K562 (cell line): ENCODE data around the gene RPS6KA2. TPM values are rescaled to one million over a fixed set of nuclear protein-coding genes. Genes with fewer than 3 reads are reported as not detected.

Experiments used
- BDP1 ChIP-seq: IDR thresholded peaks from 3 replicates; pipeline ENCODE4 v1.6.1; 2011; ENCODE audit not compliant: insufficient read length, insufficient read depth
- BRF1 ChIP-seq: IDR thresholded peaks from 3 replicates; pipeline ENCODE4 v1.6.1; 2011; ENCODE audit warnings: borderline replicate concordance, mild to moderate bottlenecking; ENCODE audit not compliant: insufficient read length; ENCODE audit errors: extremely low read depth
- CC2D1A ChIP-seq: fragments of 450-650 bp; IDR thresholded peaks from 2 replicates; pipeline ENCODE4 v1.6.1; 2017; ENCODE audit warnings: mild to moderate bottlenecking
- DDX20 ChIP-seq: fragments of 450-650 bp; IDR thresholded peaks from 2 replicates; pipeline ENCODE4 v1.6.1; 2016; ENCODE audit warnings: missing genetic modification characterization, low read depth, mild to moderate bottlenecking, missing compliant biosample characterization, moderate library complexity
- HOXB6 ChIP-seq: fragments of 250-450 bp; sonication (Bioruptor Pico); IDR thresholded peaks from 2 replicates; pipeline ENCODE4 v1.5.1; 2022; ENCODE audit warnings: mild to moderate bottlenecking, borderline replicate concordance
- MECOM ChIP-seq: fragments of 250-450 bp; sonication (Bioruptor Pico); IDR thresholded peaks from 2 replicates; pipeline ENCODE4 v1.8.0; 2022; ENCODE audit warnings: inconsistent platforms
- NCOA1 ChIP-seq: fragments of 450-650 bp; IDR thresholded peaks from 2 replicates; pipeline ENCODE4 v1.6.1; 2016; ENCODE audit warnings: low read depth
- NR1H2 ChIP-seq: sonication (generic); formaldehyde crosslinking; IDR thresholded peaks from 2 replicates; pipeline ENCODE4 v1.4.0; 2020; ENCODE audit warnings: mild to moderate bottlenecking, missing genetic modification reagents
- SP1 ChIP-seq: sonication (generic); formaldehyde crosslinking; IDR thresholded peaks from 2 replicates; pipeline ENCODE4 v1.8.1; 2022; ENCODE audit warnings: mild to moderate bottlenecking, missing genetic modification reagents
- SP2 ChIP-seq: IDR thresholded peaks from 2 replicates; pipeline ENCODE4 v1.6.1; 2011; ENCODE audit warnings: mild to moderate bottlenecking, low read depth, low read length, moderate library complexity; ENCODE audit not compliant: poor library complexity, severe bottlenecking; ENCODE audit errors: extremely low read depth
- SRSF9 ChIP-seq: fragments of 200-400 bp; formaldehyde crosslinking; IDR thresholded peaks from 2 replicates; pipeline ENCODE4 v1.6.1; 2017; ENCODE audit warnings: low read depth, low read length, borderline replicate concordance
- ZBTB8A ChIP-seq: fragments of 450-650 bp; IDR thresholded peaks from 2 replicates; pipeline ENCODE4 v1.6.1; 2018; ENCODE audit warnings: mild to moderate bottlenecking, moderate library complexity; ENCODE audit not compliant: partially characterized antibody
- ZNF124 ChIP-seq: sonication (generic); formaldehyde crosslinking; IDR thresholded peaks from 2 replicates; pipeline ENCODE4 v1.8.1; 2022; ENCODE audit warnings: missing genetic modification reagents
- ZNF146 ChIP-seq: IDR thresholded peaks from one replicate; pipeline ENCODE4 v1.6.1; 2018; ENCODE audit warnings: missing compliant biosample characterization; ENCODE audit not compliant: unreplicated experiment
- ZNF24 ChIP-seq: fragments of 450-650 bp; IDR thresholded peaks from 2 replicates; pipeline ENCODE4 v1.6.1; 2016
- ZNF354B ChIP-seq: fragments of 250-450 bp; sonication (Bioruptor Pico); IDR thresholded peaks from 2 replicates; pipeline ENCODE4 v1.4.0; 2020
- polyA plus RNA-seq, 8 experiments: library from polyadenylated mRNA; depleted of rRNA in 4 of 8; stranded (reverse) in 5 of 8; unstranded in 3 of 8; fragments of >200 nt; fragmentation: Nextera tagmentation in 2 of 8; fragmentation: Illumina TruSeq in 1 of 8; extraction: Ambion mirVana in 2 of 8; extraction: Trizol in 1 of 8; gene quantifications; 2 replicates each; pipeline versions ENCODE4 v1.2.1 to v1.2.3, GENCODE V29; 2011 to 2014; ENCODE audit warnings: inconsistent platforms in 1 of 8, missing spikeins in 1 of 8
- total RNA-seq, 7 experiments: library from RNA; depleted of rRNA in 6 of 7; stranded (reverse); fragments of >200 nt in 6 of 7; fragmentation: Illumina TruSeq in 2 of 7; extraction: Trizol in 2 of 7; gene quantifications; 2 replicates each; pipeline versions ENCODE4 v1.2.1 to v1.2.3, GENCODE V29; 2011 to 2021; ENCODE audit warnings: low replicate concordance in 1 of 7
- TF ChIP-seq, protein P1 (sequence below): fragments of 450-650 bp; formaldehyde crosslinking; IDR thresholded peaks from 2 replicates; pipeline ENCODE4 v1.4.0; 2020; ENCODE audit warnings: mild to moderate bottlenecking, mixed read lengths
- TF ChIP-seq, protein P2 (sequence below): fragments of 150-350 bp; conservative IDR thresholded peaks from 2 replicates; pipeline ENCODE4 v1.6.1; 2014; ENCODE audit warnings: low read length
- TF ChIP-seq, protein P3 (sequence below): fragments of 150-350 bp; IDR thresholded peaks from 2 replicates; pipeline ENCODE4 v1.6.1; 2014; ENCODE audit warnings: low read depth, mild to moderate bottlenecking, low read length, borderline replicate concordance

Gene RPS6KA2
- total and polyA plus RNA-seq, 9 of the 15 experiments (the other 6 are each of a cell fraction or from before 2014, with no cell fraction given), result 0.29 to 1.00 (median 0.53) TPM

DNA sequence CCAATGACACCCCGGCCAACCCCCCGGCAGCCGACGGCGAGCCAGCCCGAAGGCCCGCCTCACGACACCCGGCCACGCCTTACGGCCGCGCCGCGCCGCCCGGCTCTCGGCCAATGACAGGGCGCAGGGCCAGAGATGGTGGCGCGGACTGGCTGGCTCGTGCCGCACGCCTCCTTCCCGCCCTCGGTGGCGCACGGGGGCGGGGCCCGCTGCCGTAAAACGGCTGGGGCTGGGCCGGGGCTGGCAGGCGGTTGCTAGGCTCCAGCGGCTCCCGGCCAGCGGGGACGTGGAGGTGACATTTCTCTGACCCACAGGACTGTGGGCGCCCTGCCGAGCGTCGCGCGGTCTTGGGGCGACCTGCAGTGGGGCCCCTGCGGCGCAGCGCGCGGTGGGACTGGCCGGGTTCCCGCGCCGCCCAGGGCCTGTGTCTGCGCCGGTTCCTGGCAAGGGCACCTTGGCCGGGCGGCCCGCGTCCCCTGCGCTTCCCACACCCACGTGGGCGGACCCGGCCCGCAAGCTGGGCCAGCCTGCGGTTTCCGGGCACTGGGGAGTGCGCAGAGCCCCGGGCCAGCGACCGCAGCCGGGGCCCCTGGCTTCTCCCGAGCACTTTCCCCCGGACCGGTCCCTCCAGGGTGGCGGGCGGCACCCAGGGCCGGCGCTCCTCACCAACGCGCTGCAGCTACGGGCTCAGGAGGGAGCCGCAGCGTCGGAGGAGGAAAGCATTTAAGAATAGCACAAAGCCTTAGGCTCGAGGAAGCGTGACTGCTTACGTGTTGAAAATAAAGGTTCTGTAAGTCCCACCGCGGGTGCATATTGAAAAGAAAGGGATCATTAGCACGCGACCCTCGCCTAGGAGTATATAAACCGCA is 243.9 kb downstream of the RPS6KA2 start, which contains the start of gene MPC1 (continued):
- TF ChIP-seq BDP1 (no peak), CC2D1A (no peak), ZNF124 (no peak), NCOA1 (no peak), ZBTB8A (no peak), SP1 (CRISPR knock-in tag) (peak; percentile 91), MECOM (no peak), ZNF354B (no peak), SRSF9 (no peak), ZNF24 (peak; percentile 55), HOXB6 (CRISPR knock-in tag) (no peak), BRF1 (no peak), SP2 (peak; percentile 57), ZNF146 (no peak), NR1H2 (CRISPR knock-in tag) (no peak), DDX20 (no peak)
- TF ChIP-seq, protein P1, sequence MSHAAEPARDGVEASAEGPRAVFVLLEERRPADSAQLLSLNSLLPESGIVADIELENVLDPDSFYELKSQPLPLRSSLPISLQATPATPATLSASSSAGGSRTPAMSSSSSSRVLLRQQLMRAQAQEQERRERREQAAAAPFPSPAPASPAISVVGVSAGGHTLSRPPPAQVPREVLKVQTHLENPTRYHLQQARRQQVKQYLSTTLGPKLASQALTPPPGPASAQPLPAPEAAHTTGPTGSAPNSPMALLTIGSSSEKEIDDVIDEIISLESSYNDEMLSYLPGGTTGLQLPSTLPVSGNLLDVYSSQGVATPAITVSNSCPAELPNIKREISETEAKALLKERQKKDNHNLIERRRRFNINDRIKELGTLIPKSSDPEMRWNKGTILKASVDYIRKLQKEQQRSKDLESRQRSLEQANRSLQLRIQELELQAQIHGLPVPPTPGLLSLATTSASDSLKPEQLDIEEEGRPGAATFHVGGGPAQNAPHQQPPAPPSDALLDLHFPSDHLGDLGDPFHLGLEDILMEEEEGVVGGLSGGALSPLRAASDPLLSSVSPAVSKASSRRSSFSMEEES (CRISPR knock-in tag), result no peak
- TF ChIP-seq, protein P2, sequence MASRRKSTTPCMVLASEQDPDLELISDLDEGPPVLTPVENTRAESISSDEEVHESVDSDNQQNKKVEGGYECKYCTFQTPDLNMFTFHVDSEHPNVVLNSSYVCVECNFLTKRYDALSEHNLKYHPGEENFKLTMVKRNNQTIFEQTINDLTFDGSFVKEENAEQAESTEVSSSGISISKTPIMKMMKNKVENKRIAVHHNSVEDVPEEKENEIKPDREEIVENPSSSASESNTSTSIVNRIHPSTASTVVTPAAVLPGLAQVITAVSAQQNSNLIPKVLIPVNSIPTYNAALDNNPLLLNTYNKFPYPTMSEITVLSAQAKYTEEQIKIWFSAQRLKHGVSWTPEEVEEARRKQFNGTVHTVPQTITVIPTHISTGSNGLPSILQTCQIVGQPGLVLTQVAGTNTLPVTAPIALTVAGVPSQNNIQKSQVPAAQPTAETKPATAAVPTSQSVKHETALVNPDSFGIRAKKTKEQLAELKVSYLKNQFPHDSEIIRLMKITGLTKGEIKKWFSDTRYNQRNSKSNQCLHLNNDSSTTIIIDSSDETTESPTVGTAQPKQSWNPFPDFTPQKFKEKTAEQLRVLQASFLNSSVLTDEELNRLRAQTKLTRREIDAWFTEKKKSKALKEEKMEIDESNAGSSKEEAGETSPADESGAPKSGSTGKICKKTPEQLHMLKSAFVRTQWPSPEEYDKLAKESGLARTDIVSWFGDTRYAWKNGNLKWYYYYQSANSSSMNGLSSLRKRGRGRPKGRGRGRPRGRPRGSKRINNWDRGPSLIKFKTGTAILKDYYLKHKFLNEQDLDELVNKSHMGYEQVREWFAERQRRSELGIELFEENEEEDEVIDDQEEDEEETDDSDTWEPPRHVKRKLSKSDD, result no peak
- TF ChIP-seq, protein P3, sequence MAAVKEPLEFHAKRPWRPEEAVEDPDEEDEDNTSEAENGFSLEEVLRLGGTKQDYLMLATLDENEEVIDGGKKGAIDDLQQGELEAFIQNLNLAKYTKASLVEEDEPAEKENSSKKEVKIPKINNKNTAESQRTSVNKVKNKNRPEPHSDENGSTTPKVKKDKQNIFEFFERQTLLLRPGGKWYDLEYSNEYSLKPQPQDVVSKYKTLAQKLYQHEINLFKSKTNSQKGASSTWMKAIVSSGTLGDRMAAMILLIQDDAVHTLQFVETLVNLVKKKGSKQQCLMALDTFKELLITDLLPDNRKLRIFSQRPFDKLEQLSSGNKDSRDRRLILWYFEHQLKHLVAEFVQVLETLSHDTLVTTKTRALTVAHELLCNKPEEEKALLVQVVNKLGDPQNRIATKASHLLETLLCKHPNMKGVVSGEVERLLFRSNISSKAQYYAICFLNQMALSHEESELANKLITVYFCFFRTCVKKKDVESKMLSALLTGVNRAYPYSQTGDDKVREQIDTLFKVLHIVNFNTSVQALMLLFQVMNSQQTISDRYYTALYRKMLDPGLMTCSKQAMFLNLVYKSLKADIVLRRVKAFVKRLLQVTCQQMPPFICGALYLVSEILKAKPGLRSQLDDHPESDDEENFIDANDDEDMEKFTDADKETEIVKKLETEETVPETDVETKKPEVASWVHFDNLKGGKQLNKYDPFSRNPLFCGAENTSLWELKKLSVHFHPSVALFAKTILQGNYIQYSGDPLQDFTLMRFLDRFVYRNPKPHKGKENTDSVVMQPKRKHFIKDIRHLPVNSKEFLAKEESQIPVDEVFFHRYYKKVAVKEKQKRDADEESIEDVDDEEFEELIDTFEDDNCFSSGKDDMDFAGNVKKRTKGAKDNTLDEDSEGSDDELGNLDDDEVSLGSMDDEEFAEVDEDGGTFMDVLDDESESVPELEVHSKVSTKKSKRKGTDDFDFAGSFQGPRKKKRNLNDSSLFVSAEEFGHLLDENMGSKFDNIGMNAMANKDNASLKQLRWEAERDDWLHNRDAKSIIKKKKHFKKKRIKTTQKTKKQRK, result no peak
